A549 treated with AZD2906 at 1 μM for 4 hours (cell line): Measurements from ENCODE around the gene PTGES3L. TPM values are rescaled to one million over a fixed set of nuclear protein-coding genes. Genes with fewer than 3 reads are reported as not detected.

Experiments used
- total RNA-seq: library from RNA; stranded (reverse); fragments of 200-300 nt; extraction: Qiagen RNA extraction; gene quantifications from 5 replicates; pipeline ENCODE4 v1.2.3, GENCODE V29; 2022

PTGES3L gene
- 0.63 to 1.3 TPM (median 0.87 TPM) in 5 replicates for total RNA-seq

GRCh38 chr17:42979511-42980273 lies at the start of gene PTGES3L:
Gene PTGES3L (minus strand): TSS chr17:42980080. CDS start chr17:42980053, 27 bp downstream.

GRCh38 chr17:43024407-43025289 lies 44.8 kb upstream of the PTGES3L start, which contains the start of gene RND2:
Gene RND2 (plus strand): TSS chr17:43025231. CDS start chr17:43025348, 117 bp downstream.

DNA sequence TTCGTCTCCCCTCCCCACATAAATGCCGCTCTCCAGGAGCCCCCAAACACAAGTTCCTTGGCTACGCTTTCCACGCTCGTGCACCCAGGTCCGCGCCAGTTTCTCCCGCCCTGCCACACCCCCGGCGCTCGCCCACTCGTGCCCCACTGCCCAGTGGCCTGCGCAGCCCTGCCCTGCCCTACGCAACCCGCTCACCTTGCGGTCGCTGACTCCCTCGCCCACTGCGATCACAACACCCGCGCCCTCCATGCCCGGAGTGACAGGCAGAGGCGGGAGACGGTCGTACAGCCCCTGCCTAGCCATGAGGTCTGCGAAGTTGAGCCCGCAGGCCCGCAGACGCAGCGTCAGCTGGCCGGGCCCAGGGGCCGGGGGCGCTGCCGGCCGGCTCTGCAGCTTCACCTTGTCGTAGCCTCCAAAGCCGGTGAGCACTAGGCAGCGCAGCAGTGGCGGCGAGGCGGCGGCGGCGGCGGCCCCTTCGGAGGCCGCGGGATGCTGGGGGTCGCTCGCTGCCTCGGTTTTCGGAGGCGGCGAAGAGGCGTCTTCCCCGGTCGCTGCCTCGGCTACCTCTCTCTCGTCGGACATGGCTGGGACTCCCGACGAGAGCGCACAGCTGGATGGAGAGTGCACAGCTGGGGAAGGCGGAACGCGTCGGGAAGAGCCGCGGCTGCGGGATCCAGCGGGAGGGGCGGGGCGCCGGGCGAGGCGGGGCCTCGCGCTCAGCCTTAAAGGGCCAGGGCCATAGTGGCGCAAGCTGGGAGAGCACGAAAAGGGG lies 42.0 kb upstream of the PTGES3L start, which contains the start of gene VAT1:
TSS of gene VAT1 (minus strand) at position 645 of the 772 bp plus-strand sequence. CDS start at position 582, 63 bp downstream.

DNA sequence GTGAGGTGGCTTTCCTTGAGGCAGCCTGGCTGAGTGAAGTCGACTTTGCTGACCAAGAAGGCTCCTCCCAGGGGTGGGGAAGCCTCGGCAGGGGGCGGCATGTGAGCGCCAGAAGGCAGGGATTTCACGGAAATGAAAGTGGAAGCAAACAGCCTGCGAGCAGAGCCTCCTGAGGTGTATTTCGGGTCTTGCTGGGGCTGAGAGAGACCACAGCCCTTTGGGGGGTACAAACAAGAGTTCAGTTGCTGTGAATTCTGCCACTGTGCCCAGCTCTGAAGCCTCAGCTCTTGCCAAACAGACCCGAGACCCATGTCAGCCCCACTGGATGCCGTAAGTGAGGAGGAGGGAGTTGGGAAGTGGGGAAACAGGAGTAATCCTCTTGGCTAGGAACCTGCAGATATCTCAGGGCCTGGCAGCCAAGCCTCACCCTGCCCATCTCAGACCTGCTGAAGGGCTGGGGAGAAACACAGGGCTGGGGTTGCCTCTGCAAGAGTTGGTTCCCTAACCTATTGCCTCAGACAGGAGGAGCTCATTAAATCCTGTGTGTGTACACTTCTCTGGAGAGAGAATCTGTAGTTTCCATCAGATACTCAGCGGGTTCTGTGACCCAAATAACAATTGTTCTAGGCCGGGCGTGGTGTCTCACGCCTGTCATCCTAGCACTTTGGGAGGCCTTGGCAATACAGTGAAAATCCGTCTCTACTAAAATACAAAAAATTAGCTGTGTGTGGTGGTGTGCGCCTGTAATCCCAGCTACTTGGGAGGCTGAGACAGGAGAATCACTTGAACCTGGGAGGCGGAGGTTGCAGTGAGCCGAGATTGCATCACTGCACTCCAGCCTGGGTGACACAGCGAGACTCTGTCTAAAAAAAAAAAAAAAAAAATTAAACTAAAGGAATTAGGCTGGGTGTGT lies 27.0 kb upstream of the PTGES3L start, which contains the start of gene IFI35:
TSS of gene IFI35 (plus strand) at position 146 of the 913 bp plus-strand sequence. CDS start at position 310, 164 bp downstream.

GRCh38 chr17:42997984-42998938 lies 18.4 kb upstream of the PTGES3L start, which contains the start of gene RPL27:
Gene RPL27 (plus strand): TSS chr17:42998419. CDS start chr17:42998751, 332 bp downstream.

DNA sequence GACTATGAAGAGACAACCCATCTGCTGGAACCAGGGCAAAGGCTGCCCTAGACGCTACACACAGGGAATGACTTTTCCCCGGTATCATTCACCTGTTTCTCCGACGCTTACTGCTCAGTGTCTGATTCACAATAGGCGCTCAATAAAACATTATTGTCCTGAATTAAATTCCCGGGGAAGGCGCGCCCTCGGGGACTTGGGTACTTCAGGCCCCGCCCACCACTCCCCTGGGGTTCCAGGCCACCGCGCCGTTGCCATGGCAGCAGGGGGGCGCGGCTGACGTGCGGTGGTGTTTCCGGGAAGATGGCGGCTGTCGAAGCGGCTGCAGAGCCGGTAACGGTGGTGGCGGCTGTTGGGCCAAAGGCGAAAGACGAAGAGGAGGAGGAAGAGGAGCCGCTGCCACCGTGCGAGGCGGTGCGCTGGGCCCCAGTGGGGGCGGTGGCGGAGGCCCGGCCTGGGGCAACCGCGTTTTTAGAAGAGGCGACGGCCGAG lies 440 bp upstream of the PTGES3L start, which contains the start of gene RUNDC1:
TSS of gene RUNDC1 (plus strand) at position 292 of the 492 bp plus-strand sequence. CDS start at position 304, 12 bp downstream.

DNA sequence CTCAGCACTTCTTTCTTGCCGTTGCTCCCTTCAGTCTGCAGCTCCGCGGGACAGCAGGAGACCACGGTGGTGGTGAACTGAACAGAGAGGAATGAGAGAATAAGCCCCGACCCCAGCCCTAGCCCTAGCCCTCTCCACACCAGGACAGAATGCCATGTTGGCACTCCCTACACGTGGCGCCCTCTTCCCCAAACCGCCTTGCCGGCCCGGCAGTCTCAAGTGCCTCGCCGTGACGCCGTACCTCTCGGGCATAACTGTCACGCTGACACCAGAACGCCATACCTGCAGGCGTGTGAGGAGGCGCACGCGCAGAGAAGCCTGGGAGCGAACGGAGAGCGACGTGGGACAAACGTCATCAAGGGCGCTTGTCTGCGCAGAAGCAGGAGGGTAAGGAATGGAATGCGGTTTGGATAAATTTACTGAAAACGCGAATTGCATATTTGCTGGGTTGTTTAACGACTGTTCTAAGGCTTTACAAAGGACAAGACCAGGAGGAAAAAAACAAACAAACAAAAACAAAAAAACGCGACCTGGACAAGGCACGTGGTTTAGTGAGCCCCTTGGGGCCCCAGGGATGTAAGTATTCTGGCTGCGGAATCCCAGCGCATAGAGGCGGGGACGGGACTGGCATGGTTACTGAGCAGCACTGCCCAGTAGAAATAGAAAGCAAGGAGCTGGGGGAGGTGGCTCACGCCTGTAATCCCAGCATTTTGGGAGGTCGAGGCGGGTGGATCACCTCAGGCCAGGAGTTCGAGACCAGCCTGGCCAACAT lies 15.5 kb downstream of the PTGES3L start, which contains the start of gene AARSD1:
TSS of gene AARSD1 (minus strand) at position 294 of the 772 bp plus-strand sequence. CDS start at position 280, 14 bp downstream.

Other genes starting within 250 kb of the PTGES3L start
- gene EZH1, start 235.0 kb downstream of the PTGES3L start, total RNA-seq: 8.9 to 13.0 TPM (median 11.9 TPM) in 5 replicates
- gene RAMP2, start 218.9 kb downstream of the PTGES3L start, total RNA-seq: 0.51 to 1.3 TPM (median 1.2 TPM) in 5 replicates
- 123 to 126 TPM (median 124 TPM) in 5 replicates for gene VPS25, start 206.6 kb downstream of the PTGES3L start, total RNA-seq
- 0.91 to 1.6 TPM (median 1.2 TPM) in 5 replicates for gene WNK4, start 199.5 kb downstream of the PTGES3L start, total RNA-seq
- 112 to 138 TPM (median 133 TPM) in 5 replicates for gene COA3, start 181.4 kb downstream of the PTGES3L start, total RNA-seq
- gene CNTD1, start 181.2 kb downstream of the PTGES3L start, total RNA-seq: 0.03 to 0.06 TPM (median 0.04 TPM) in 4 of 5 replicates, not detected in the other
- 78.1 to 101 TPM (median 79.7 TPM) in 5 replicates for gene BECN1, start 155.8 kb downstream of the PTGES3L start, total RNA-seq
- 220 to 295 TPM (median 223 TPM) in 5 replicates for gene PSME3, start 146.7 kb downstream of the PTGES3L start, total RNA-seq
- 1.7 to 2.7 TPM (median 1.8 TPM) in 5 replicates for gene AOC2, start 135.5 kb downstream of the PTGES3L start, total RNA-seq
- 1.0 to 1.6 TPM (median 1.3 TPM) in 5 replicates for gene AOC3, start 128.9 kb downstream of the PTGES3L start, total RNA-seq
- 0.02 to 0.04 TPM (median 0.03 TPM) in 3 of 5 replicates, not detected in the others for gene G6PC1, start 79.3 kb downstream of the PTGES3L start, total RNA-seq
- gene AARSD1, start 15.6 kb downstream of the PTGES3L start, total RNA-seq: 52.3 to 58.2 TPM (median 56.4 TPM) in 5 replicates
- 19.0 to 20.1 TPM (median 19.6 TPM) in 5 replicates for gene RUNDC1, start 485 bp upstream of the PTGES3L start, total RNA-seq
- 2,911 to 3,334 TPM (median 2,945 TPM) in 5 replicates for gene RPL27, start 18.3 kb upstream of the PTGES3L start, total RNA-seq
- gene IFI35, start 26.7 kb upstream of the PTGES3L start, total RNA-seq: 17.3 to 20.9 TPM (median 19.0 TPM) in 5 replicates
- 228 to 248 TPM (median 238 TPM) in 5 replicates for gene VAT1, start 42.3 kb upstream of the PTGES3L start, total RNA-seq
- 0.13 to 0.27 TPM (median 0.14 TPM) in 5 replicates for gene RND2, start 45.2 kb upstream of the PTGES3L start, total RNA-seq
- 20.0 to 33.7 TPM (median 23.7 TPM) in 5 replicates for gene BRCA1, start 145.3 kb upstream of the PTGES3L start, total RNA-seq
- gene NBR1, start 191.1 kb upstream of the PTGES3L start, total RNA-seq: 34.4 to 47.5 TPM (median 39.4 TPM) in 5 replicates
- gene TMEM106A, start 231.8 kb upstream of the PTGES3L start, total RNA-seq: 1.0 to 1.3 TPM (median 1.1 TPM) in 5 replicates
- gene CCDC200, start 248.5 kb upstream of the PTGES3L start, total RNA-seq: not detected in 5 replicates